A549 (cell line): ENCODE results near the gene WT1. TPM values are rescaled to one million over a fixed set of nuclear protein-coding genes. Genes with fewer than 3 reads are reported as not detected.

Experiments
- ATAC-seq, 2 experiments: fragments of 200-7000 bp in 1 of 2; fragments of >200 bp in 1 of 2; cut with Nextera tagmentation in 1 of 2; cut with Tn5 transposase in 1 of 2; 3 replicates each; pipeline versions ENCODE4 v1.8.0 to v1.9.1; 2018 to 2020; ENCODE audit warnings: mild to moderate bottlenecking in 1 of 2, moderate library complexity in 1 of 2
- CTCF ChIA-PET: fragments of 300-600 bp; sonication (Branson Sonifier 250); formaldehyde crosslinking; extraction: SDS; loops from one replicate; lab custom pipeline; 2021; ENCODE audit warnings: antibody characterized with exemption, inconsistent platforms; lab: Yijun Ruan, JAX
- POLR2A ChIA-PET: fragments of 350-600 bp; formaldehyde crosslinking; extraction: SDS; loops from one replicate; lab custom pipeline; 2021; ENCODE audit warnings: antibody characterized with exemption, inconsistent platforms; lab: Yijun Ruan, JAX
- DNase-seq, 2 experiments: peaks; one replicate each; pipeline versions ENCODE4 v3.0.0 to v3.0.0-alpha.2; 2011 to 2016; ENCODE audit warnings: low read depth in 1 of 2, low spot score in 1 of 2
- FAIRE-seq: peaks from 2 replicates; lab custom pipeline; 2011; peaks lifted over from hg19 to GRCh38; lab: Jason Lieb, UNC
- H3K27ac ChIP-seq, 2 experiments: fragments of >200 bp; sonication (Bioruptor Twin); formaldehyde crosslinking; 3 replicates each; pipeline ENCODE4 v1.5.1; 2016 to 2017
- H3K4me1 ChIP-seq: fragments of >200 bp; sonication (Bioruptor Twin); formaldehyde crosslinking; 3 replicates; pipeline ENCODE4 v1.6.1; 2016
- H3K4me2 ChIP-seq: fragments of >200 bp; sonication (Bioruptor Twin); formaldehyde crosslinking; 3 replicates; pipeline ENCODE4 v1.6.1; 2016
- H3K4me3 ChIP-seq: fragments of >200 bp; sonication (Bioruptor Twin); formaldehyde crosslinking; 3 replicates; pipeline ENCODE4 v1.5.1; 2016
- H3K9me3 ChIP-seq: fragments of >200 bp; sonication (Bioruptor Twin); formaldehyde crosslinking; 3 replicates; pipeline ENCODE4 v1.6.1; 2016
- CBX2 ChIP-seq: fragments of 200-600 bp; sonication (generic); IDR thresholded peaks from 2 replicates; pipeline ENCODE4 v1.6.1; 2016; ENCODE audit warnings: low read depth, mild to moderate bottlenecking, borderline replicate concordance
- CEBPB ChIP-seq, 2 experiments: fragments of >200 bp in 1 of 2; sonication (Bioruptor Twin) in 1 of 2; formaldehyde crosslinking in 1 of 2; IDR thresholded peaks; 2 replicates each; pipeline ENCODE4 v1.6.1; 2012 to 2016
- CHD4 ChIP-seq: fragments of 200-600 bp; sonication (generic); IDR thresholded peaks from 2 replicates; pipeline ENCODE4 v1.6.1; 2016; ENCODE audit warnings: antibody characterized with exemption, mild to moderate bottlenecking, borderline replicate concordance
- EP300 ChIP-seq, 2 experiments: fragments of >200 bp; sonication (Bioruptor Twin); formaldehyde crosslinking; IDR thresholded peaks; 2 replicates in 1 of 2; 3 replicates in 1 of 2; pipeline ENCODE4 v1.6.1; 2016 to 2017
- FOSL2 ChIP-seq, 2 experiments: fragments of 450-650 bp in 1 of 2; fragments of >200 bp in 1 of 2; sonication (Bioruptor Twin) in 1 of 2; formaldehyde crosslinking; IDR thresholded peaks; 2 replicates each; pipeline versions ENCODE4 v1.5.0 to v1.6.1; 2016 to 2020; ENCODE audit warnings: mild to moderate bottlenecking in 1 of 2, moderate library complexity in 1 of 2
- FOXS1 ChIP-seq: fragments of 250-450 bp; sonication (Bioruptor Pico); IDR thresholded peaks from 2 replicates; pipeline ENCODE4 v1.5.0; 2020; ENCODE audit warnings: mild to moderate bottlenecking, moderate library complexity
- GATA3 ChIP-seq: IDR thresholded peaks from 2 replicates; pipeline ENCODE4 v1.6.1; 2012; ENCODE audit warnings: borderline replicate concordance
- HDAC2 ChIP-seq: fragments of 200-600 bp; sonication (generic); IDR thresholded peaks from 2 replicates; pipeline ENCODE4 v1.6.1; 2016
- HEYL ChIP-seq: fragments of 250-450 bp; sonication (Bioruptor Pico); IDR thresholded peaks from 2 replicates; pipeline ENCODE4 v1.8.0; 2021; ENCODE audit warnings: mild to moderate bottlenecking, moderate library complexity
- HOXA7 ChIP-seq: fragments of 250-450 bp; sonication (Bioruptor Pico); IDR thresholded peaks from 2 replicates; pipeline ENCODE4 v1.5.0; 2020; ENCODE audit warnings: mild to moderate bottlenecking, moderate library complexity
- HOXB13 ChIP-seq: fragments of 250-450 bp; sonication (Bioruptor Pico); IDR thresholded peaks from 2 replicates; pipeline ENCODE4 v1.5.0; 2020; ENCODE audit warnings: low read depth, mild to moderate bottlenecking, moderate library complexity
- KDM1A ChIP-seq: fragments of 200-600 bp; sonication (generic); IDR thresholded peaks from 2 replicates; pipeline ENCODE4 v1.6.1; 2016; ENCODE audit warnings: low read depth, mild to moderate bottlenecking
- MAZ ChIP-seq: fragments of 150-350 bp; IDR thresholded peaks from 2 replicates; pipeline ENCODE4 v1.6.1; 2014; ENCODE audit warnings: antibody characterized with exemption, low read depth, low read length, borderline replicate concordance
- NPAS2 ChIP-seq: fragments of 250-450 bp; sonication (Bioruptor Pico); IDR thresholded peaks from 2 replicates; pipeline ENCODE4 v1.8.0; 2022; ENCODE audit warnings: mild to moderate bottlenecking, moderate library complexity, borderline replicate concordance
- TFCP2L1 ChIP-seq: fragments of 250-450 bp; sonication (Bioruptor Pico); IDR thresholded peaks from 2 replicates; pipeline ENCODE4 v1.5.0; 2021; ENCODE audit warnings: mild to moderate bottlenecking
- ZC3H11A ChIP-seq: fragments of 450-650 bp; IDR thresholded peaks from 2 replicates; pipeline ENCODE4 v1.6.1; 2014; ENCODE audit warnings: antibody characterized with exemption, mild to moderate bottlenecking
- ZFP36 ChIP-seq: fragments of 450-650 bp; IDR thresholded peaks from 2 replicates; pipeline ENCODE4 v1.6.1; 2014; ENCODE audit warnings: borderline replicate concordance; ENCODE audit not compliant: partially characterized antibody
- WGBS: methylation state at CpG from one replicate; pipeline ENCODE4 v1.1.6; 2017; ENCODE audit errors: missing lambda C conversion rate; 5-methylcytosine and 5-hydroxymethylcytosine counted together
- polyA plus RNA-seq, 4 experiments: library from polyadenylated mRNA; depleted of rRNA in 3 of 4; stranded (reverse); fragments of >200 nt; fragmentation: RNase III in 1 of 4; extraction: RNeasy Plus Mini Kit Qiagen cat#74134 plus additional on column Dnase treatment in 1 of 4; gene quantifications; 2 replicates in 3 of 4; 3 replicates in 1 of 4; pipeline ENCODE4 v1.2.3, GENCODE V29; 2011 to 2017
- TF ChIP-seq, protein P1 (sequence below): fragments of >200 bp; sonication (Bioruptor Twin); formaldehyde crosslinking; IDR thresholded peaks from 2 replicates; pipeline ENCODE4 v1.6.1; 2016
- TF ChIP-seq, protein P2 (sequence below): fragments of 250-450 bp; sonication (Bioruptor Pico); IDR thresholded peaks from 2 replicates; pipeline ENCODE4 v1.5.0; 2021; ENCODE audit warnings: mild to moderate bottlenecking, moderate library complexity, borderline replicate concordance
- TF ChIP-seq, protein P3 (sequence below): IDR thresholded peaks from 2 replicates; pipeline ENCODE4 v1.6.1; 2012
- TF ChIP-seq, protein P4 (sequence below): fragments of 200-600 bp; sonication (generic); IDR thresholded peaks from 2 replicates; pipeline ENCODE4 v1.6.1; 2016; ENCODE audit warnings: antibody characterized with exemption, mild to moderate bottlenecking, moderate library complexity
- TF ChIP-seq, protein P5 (sequence below): fragments of >200 bp; sonication (Bioruptor Twin); formaldehyde crosslinking; IDR thresholded peaks from 3 replicates; pipeline ENCODE4 v1.5.1; 2016

Gene WT1
- polyA plus RNA-seq, 2 of the 4 experiments (the other 2 are of a cell fraction) = 2.8 to 4.0 TPM

DNA sequence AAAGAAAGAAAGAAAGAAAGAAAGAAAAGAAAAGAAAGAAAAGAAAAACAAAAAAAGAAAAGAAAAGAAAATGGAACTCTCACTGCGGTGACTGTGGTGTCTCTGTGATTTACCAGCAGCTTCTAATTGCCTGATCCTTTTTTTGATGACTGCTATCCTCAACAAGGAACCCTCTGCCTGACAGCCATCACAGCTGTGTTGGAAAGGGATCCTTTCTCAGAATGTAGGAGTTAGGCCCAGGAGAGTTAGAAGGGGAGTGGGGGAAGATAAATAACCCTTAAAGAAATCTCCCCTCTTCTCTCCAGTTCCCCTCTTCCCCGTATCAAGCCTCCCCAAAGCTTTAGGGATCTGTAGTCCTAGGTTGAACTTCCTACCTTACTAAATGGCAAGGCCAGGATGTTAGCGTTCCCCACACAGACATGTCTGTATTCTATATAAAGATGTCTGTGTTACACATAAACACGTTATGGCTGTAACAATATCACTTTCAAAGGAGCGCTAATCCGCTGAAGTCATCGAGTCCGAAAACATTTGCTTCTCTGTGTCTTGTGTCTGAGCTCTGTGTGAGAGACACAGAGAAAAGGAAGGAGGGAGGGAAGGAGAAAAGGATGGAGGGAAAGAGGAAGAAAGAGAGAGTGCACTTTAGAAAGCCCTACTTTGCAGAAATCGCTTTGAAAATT is 26.8 kb upstream of the WT1 start:
- CTCF ChIA-PET = interaction anchor here (0.5 kb wide), 1 partner anchor 159 kb away, joined by 3 read pairs; no protein-coding TSS in a partner anchor

DNA sequence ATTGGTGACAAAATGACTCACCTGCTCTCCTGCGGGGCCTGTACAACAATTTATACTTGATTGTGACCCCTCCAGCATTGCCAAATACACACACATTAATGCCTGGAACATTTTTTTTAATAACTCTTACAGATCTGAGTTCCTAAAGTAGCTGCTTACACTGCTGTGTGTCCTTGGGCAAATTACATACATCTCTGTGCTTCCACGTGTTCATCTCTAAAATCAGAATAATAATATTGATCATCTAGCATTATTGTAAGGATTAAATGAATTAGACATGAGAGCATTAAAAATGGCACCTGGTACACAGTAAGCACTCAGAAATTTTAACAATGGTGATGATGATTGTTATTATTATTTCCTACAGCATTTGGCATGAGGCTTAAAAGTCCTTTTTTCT is 21.5 kb upstream of the WT1 start:
- POLR2A ChIA-PET = no interaction called here
- no peak for DNase-seq
- FAIRE-seq = no peak

More for the DNA sequence above, 26.8 kb upstream of the WT1 start:
- FAIRE-seq (no peak), ATAC-seq (no peak), DNase-seq (no peak)
- Histone ChIP-seq H3K4me1 (no peaks in the 10 kb centered on the region), H3K27ac (no peak overlapping the region), H3K4me3 (no peak overlapping the region), H3K4me2 (no peak overlapping the region), H3K9me3 (no peaks in the 10 kb centered on the region)
- TF ChIP-seq, protein P1, sequence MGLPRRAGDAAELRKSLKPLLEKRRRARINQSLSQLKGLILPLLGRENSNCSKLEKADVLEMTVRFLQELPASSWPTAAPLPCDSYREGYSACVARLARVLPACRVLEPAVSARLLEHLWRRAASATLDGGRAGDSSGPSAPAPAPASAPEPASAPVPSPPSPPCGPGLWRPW = no peak
- TF ChIP-seq, protein P2, sequence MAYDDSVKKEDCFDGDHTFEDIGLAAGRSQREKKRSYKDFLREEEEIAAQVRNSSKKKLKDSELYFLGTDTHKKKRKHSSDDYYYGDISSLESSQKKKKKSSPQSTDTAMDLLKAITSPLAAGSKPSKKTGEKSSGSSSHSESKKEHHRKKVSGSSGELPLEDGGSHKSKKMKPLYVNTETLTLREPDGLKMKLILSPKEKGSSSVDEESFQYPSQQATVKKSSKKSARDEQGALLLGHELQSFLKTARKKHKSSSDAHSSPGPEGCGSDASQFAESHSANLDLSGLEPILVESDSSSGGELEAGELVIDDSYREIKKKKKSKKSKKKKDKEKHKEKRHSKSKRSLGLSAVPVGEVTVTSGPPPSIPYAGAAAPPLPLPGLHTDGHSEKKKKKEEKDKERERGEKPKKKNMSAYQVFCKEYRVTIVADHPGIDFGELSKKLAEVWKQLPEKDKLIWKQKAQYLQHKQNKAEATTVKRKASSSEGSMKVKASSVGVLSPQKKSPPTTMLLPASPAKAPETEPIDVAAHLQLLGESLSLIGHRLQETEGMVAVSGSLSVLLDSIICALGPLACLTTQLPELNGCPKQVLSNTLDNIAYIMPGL (CRISPR knock-in tag) = no peak
- TF ChIP-seq HDAC2 = no peak
- TF ChIP-seq CHD4 = no peak
- TF ChIP-seq ZC3H11A = no peak
- TF ChIP-seq NPAS2 (CRISPR knock-in tag) = no peak
- TF ChIP-seq KDM1A = no peak
- TF ChIP-seq CEBPB (IDR thresholded peaks at IDR 0.05) = no peak
- no peak for TF ChIP-seq HOXA7 (CRISPR knock-in tag)
- no peak for TF ChIP-seq EP300 (IDR thresholded peaks at IDR 0.05)
- POLR2A ChIA-PET = no interaction called here
- 82% methylated on average over 9 of the region's 9 CpGs for WGBS

More for the DNA sequence above, 21.5 kb upstream of the WT1 start:
- TF ChIP-seq MAZ (no peak), HDAC2 (no peak), HEYL (CRISPR knock-in tag) (no peak), ZFP36 (no peak), FOSL2 (IDR thresholded peaks at IDR 0.05) (no peak), FOSL2 (CRISPR knock-in tag; IDR thresholded peaks at IDR 0.05) (no peak), FOXS1 (no peak), TFCP2L1 (no peak), CBX2 (no peak), HOXB13 (no peak), GATA3 (no peak)
- TF ChIP-seq, protein P3, sequence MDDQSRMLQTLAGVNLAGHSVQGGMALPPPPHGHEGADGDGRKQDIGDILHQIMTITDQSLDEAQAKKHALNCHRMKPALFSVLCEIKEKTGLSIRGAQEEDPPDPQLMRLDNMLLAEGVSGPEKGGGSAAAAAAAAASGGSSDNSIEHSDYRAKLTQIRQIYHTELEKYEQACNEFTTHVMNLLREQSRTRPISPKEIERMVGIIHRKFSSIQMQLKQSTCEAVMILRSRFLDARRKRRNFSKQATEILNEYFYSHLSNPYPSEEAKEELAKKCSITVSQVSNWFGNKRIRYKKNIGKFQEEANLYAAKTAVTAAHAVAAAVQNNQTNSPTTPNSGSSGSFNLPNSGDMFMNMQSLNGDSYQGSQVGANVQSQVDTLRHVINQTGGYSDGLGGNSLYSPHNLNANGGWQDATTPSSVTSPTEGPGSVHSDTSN = no peak
- TF ChIP-seq, protein P4, sequence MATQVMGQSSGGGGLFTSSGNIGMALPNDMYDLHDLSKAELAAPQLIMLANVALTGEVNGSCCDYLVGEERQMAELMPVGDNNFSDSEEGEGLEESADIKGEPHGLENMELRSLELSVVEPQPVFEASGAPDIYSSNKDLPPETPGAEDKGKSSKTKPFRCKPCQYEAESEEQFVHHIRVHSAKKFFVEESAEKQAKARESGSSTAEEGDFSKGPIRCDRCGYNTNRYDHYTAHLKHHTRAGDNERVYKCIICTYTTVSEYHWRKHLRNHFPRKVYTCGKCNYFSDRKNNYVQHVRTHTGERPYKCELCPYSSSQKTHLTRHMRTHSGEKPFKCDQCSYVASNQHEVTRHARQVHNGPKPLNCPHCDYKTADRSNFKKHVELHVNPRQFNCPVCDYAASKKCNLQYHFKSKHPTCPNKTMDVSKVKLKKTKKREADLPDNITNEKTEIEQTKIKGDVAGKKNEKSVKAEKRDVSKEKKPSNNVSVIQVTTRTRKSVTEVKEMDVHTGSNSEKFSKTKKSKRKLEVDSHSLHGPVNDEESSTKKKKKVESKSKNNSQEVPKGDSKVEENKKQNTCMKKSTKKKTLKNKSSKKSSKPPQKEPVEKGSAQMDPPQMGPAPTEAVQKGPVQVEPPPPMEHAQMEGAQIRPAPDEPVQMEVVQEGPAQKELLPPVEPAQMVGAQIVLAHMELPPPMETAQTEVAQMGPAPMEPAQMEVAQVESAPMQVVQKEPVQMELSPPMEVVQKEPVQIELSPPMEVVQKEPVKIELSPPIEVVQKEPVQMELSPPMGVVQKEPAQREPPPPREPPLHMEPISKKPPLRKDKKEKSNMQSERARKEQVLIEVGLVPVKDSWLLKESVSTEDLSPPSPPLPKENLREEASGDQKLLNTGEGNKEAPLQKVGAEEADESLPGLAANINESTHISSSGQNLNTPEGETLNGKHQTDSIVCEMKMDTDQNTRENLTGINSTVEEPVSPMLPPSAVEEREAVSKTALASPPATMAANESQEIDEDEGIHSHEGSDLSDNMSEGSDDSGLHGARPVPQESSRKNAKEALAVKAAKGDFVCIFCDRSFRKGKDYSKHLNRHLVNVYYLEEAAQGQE = no peak
- TF ChIP-seq, protein P5, sequence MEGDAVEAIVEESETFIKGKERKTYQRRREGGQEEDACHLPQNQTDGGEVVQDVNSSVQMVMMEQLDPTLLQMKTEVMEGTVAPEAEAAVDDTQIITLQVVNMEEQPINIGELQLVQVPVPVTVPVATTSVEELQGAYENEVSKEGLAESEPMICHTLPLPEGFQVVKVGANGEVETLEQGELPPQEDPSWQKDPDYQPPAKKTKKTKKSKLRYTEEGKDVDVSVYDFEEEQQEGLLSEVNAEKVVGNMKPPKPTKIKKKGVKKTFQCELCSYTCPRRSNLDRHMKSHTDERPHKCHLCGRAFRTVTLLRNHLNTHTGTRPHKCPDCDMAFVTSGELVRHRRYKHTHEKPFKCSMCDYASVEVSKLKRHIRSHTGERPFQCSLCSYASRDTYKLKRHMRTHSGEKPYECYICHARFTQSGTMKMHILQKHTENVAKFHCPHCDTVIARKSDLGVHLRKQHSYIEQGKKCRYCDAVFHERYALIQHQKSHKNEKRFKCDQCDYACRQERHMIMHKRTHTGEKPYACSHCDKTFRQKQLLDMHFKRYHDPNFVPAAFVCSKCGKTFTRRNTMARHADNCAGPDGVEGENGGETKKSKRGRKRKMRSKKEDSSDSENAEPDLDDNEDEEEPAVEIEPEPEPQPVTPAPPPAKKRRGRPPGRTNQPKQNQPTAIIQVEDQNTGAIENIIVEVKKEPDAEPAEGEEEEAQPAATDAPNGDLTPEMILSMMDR = no peak
- TF ChIP-seq, all 56 proteins: peak for 0
- Histone ChIP-seq H3K4me2 (no peak overlapping the region), H3K27ac (no peak overlapping the region), H3K4me3 (no peak overlapping the region), H3K4me1 (no peaks in the 10 kb centered on the region), H3K9me3 (no peaks in the 10 kb centered on the region)
- no peak for ATAC-seq
- WGBS = 62% methylated on average over 2 of the region's 2 CpGs
- CTCF ChIA-PET = no interaction called here
